RWPE1 (cell line): ENCODE results near the gene CHL1.
"Not testable (repeated sequence)": the region's sequence is repeated elsewhere in the genome, so short reads cannot be mapped to it uniquely, and the experiment has no call there.

Experiments
- CTCF ChIA-PET: fragments of 350-600 bp; sonication (Branson Sonifier 250); formaldehyde crosslinking; extraction: SDS; loops from one replicate; lab custom pipeline; 2021; lab: Yijun Ruan, JAX
- POLR2A ChIA-PET: fragments of 400-600 bp; formaldehyde crosslinking; extraction: SDS; loops from one replicate; lab custom pipeline; 2020; ENCODE audit warnings: antibody characterized with exemption; ENCODE audit not compliant: low non-redundant PET; lab: Yijun Ruan, JAX
- DNase-seq: peaks from one replicate; pipeline ENCODE4 v3.0.0; 2012; ENCODE audit warnings: low spot score
- H3K27ac ChIP-seq: fragments of 450-650 bp; 2 replicates; pipeline ENCODE4 v1.5.1; 2017
- TF ChIP-seq, protein P1 (sequence below): fragments of 450-650 bp; conservative IDR thresholded peaks from 2 replicates; pipeline ENCODE4 v1.5.1; 2017; ENCODE audit warnings: low read depth, mild to moderate bottlenecking

Gene CHL1

DNA sequence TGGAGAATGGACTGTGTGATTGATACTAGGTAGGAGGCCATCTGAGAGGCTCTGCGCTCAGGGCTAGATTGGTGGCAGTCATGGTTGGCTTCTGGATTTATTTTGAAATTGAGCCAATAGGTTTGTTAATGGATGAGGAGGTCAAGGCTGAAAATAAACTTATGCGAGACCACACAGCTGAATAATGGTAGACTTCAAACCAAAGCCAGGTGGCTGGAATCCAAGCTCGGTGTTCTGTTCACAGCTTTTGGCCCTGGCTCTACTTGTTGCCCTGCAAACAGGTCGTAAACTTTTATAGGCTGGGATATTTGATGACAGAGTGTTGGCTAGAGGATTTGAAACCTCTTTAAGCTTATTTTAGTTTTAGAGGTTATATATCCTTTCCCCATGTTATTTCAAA is 160.4 kb downstream of the CHL1 start:
- TF ChIP-seq, protein P1, sequence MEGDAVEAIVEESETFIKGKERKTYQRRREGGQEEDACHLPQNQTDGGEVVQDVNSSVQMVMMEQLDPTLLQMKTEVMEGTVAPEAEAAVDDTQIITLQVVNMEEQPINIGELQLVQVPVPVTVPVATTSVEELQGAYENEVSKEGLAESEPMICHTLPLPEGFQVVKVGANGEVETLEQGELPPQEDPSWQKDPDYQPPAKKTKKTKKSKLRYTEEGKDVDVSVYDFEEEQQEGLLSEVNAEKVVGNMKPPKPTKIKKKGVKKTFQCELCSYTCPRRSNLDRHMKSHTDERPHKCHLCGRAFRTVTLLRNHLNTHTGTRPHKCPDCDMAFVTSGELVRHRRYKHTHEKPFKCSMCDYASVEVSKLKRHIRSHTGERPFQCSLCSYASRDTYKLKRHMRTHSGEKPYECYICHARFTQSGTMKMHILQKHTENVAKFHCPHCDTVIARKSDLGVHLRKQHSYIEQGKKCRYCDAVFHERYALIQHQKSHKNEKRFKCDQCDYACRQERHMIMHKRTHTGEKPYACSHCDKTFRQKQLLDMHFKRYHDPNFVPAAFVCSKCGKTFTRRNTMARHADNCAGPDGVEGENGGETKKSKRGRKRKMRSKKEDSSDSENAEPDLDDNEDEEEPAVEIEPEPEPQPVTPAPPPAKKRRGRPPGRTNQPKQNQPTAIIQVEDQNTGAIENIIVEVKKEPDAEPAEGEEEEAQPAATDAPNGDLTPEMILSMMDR: no peak
- no peak overlapping the region for H3K27ac ChIP-seq
- DNase-seq: no peak
- CTCF ChIA-PET: no interaction called here
- POLR2A ChIA-PET: no interaction called here

DNA sequence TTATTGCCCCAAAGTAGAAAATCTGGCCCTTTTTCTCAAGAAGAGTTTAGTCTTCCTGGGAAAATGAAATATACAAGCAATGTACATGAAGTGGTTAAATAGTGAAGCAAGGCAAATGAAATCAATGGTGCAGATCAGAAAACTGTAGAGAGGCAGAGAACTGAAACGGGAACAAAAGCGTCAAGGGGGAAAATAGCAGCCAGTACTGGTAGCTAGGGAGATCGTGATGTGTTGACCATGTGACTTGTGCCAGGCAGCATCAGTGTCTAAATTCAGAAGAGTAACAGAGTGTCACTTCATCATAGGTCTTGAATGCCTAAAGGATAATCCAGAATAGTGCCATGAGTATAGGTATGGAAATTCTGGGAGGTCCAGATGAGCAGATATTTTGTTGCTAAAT is 163.1 kb downstream of the CHL1 start:
- no peak for DNase-seq
- no peak overlapping the region for H3K27ac ChIP-seq
- ChIA-PET CTCF (no interaction called here), POLR2A (no interaction called here)
- TF ChIP-seq, protein P1: no peak

DNA sequence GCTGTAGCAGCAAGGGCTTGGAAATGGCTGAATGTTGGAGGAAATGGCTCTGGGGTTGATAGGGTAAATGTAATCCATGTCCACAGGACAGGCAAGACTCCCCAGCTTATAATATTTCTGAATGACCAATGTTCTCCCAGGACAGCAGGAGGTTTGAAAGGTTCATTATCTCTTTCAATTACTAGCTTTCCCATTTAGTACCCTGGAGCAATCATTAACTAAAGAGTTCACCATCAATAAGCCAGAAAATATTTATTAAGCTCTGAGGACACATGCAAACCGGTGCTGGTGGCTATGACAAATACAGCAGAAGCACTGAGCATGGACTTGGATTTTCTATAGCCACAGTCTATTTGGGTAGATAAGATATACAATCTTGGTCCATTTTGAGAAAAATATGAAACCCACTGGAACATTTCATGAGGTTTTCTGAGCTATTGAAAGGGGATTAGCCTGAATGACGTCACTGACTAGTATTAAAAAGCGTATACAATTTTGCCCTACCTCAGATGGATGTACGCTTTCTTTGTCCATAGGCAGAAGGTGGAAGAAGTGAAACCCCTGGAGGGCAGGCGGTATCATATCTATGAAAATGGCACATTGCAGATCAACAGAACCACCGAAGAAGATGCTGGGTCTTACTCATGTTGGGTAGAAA is 166.2 kb downstream of the CHL1 start:
- TF ChIP-seq, protein P1: no peak
- POLR2A ChIA-PET: no interaction called here
- CTCF ChIA-PET: interaction anchor here (1.3 kb wide), 1 partner anchor 9 kb away, joined by 5 read pairs; no protein-coding TSS in a partner anchor
- H3K27ac ChIP-seq: no peak overlapping the region
- no peak for DNase-seq

DNA sequence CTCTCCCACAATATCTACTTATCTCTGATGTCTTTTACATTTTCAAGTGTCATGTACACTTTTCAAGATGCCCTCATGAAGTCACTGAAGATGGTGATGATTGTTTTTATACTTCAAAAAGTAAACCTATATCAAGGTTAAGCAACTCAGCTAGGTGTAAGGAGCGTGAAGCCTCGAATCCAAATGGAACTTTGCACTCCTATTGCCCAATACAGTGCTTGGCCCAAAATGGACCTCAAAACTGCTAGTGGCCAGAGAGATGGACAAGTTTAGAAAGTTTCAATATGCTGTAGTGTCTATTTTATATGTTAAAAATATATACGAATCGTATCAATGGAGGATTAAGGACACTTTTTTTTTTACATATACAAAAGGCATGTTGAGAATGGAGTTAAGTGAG is 167.7 kb downstream of the CHL1 start:
- TF ChIP-seq, protein P1: no peak
- no peak overlapping the region for H3K27ac ChIP-seq
- ChIA-PET POLR2A (no interaction called here), CTCF (no interaction called here)
- DNase-seq: no peak

DNA sequence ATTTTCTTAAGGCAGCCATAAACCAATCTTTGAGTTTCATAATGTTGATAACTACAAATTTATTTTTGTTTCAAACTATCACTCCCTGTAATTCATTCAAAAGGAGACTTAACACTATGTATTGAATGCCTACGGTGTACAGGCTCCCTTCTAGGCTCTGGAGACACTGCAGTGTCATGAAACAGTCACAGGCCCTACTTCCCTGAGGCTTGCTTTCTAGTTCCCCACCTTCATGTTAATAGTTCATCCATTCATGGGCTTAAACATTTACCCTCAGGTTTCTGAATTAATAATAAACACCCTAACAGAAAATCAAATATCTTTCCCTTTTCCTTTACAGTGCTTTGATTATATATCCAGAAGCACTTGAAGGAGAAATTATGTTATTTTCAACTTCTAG is 168.7 kb downstream of the CHL1 start:
- no peak for DNase-seq
- TF ChIP-seq, protein P1: no peak
- ChIA-PET POLR2A (no interaction called here), CTCF (no interaction called here)
- no peak overlapping the region for H3K27ac ChIP-seq

DNA sequence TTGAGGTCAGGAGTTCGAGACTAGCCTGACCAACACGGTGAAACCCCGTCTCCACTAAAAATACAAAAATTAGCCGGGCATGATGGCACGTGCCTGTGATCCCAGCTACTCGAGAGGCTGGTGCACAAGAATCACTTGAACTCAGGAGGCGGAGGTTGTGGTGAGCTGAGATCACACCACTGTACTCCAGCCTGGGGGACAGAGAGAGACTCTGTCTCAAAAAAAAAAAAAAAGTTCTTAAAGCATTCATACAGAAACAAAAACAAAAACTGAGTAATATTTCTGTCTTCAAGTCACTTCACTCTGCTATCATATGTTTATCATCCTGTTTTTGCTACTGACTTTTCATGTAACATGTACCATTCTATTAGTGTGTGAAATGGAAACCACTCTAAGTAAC is 169.7 kb downstream of the CHL1 start:
- CTCF ChIA-PET, POLR2A ChIA-PET, H3K27ac ChIP-seq, DNase-seq: not testable (repeated sequence)

DNA sequence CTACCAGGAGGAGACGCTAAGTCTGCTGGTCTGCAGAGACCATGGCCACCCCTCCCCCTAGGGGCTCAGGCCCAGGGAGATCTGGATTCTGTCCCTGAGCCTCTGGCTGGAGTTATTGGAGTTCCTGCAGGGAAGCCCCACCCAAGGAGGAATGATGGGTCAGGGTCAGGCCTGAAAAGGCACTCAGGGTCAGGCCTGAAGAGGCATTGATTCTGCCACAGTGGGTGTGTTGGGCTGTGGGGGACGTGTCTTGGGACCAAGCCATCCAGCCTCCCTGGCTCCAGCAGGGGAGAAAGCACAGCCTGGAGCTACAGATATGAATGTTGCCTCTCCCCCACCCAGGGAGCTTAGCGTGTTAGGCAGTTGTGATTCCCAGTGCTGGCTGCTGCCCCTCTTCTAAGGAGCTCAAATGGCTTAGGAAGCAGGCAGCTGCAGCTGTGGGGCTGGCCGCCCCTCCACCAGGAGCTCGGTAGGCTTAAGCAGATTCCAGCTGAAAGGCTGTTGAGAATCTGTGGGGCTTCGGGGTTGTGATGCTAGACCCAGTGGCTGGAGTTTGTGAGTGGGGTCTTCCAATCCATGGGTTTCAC is 176.7 kb downstream of the CHL1 start:
- CTCF ChIA-PET: no interaction called here
- no peak overlapping the region for H3K27ac ChIP-seq
- TF ChIP-seq, protein P1: no peak
- DNase-seq: no peak
- POLR2A ChIA-PET: no interaction called here
